ENCODE results near the gene OR2A25.

The OR2A25 gene

GRCh38 chr7:144063710-144064109 lies 5.9 kb upstream of the OR2A25 start:
- no peak overlapping the region for H3K27ac ChIP-seq
- no peak overlapping the region for H3K4me3 ChIP-seq

GRCh38 chr7:144069953-144070352 lies 342 bp downstream of the OR2A25 start:
- no peak overlapping the region for H3K4me3 ChIP-seq
- no peak overlapping the region for H3K27ac ChIP-seq

- Histone ChIP-seq H3K27ac (no peak overlapping the region), H3K4me3 (no peak overlapping the region)
Measured at GRCh38 chr7:144074374-144074773, 4.8 kb downstream of the OR2A25 start.

GRCh38 chr7:144085978-144086377 lies 16.4 kb downstream of the OR2A25 start, which contains the start of gene OR2A12:
TSS of gene OR2A12 (plus strand) at chr7:144086278. CDS start at chr7:144095108, 8,830 bp downstream.
- no peak within 1 kb of the TSS for H3K4me3 ChIP-seq
- no peak within 1 kb of the TSS for H3K27ac ChIP-seq

- Histone ChIP-seq H3K4me3 (no peak overlapping the region), H3K27ac (no peak overlapping the region)
Measured at GRCh38 chr7:144086730-144087129, 17.1 kb downstream of the OR2A25 start.

- Histone ChIP-seq H3K27ac (no peak overlapping the region), H3K4me3 (no peak overlapping the region)
Measured at GRCh38 chr7:144087230-144087629, 17.6 kb downstream of the OR2A25 start.

GRCh38 chr7:144090667-144091066 lies 21.1 kb downstream of the OR2A25 start:
- Histone ChIP-seq H3K27ac (no peak overlapping the region), H3K4me3 (no peak overlapping the region)

- H3K4me3 ChIP-seq, result no peak overlapping the region
- H3K27ac ChIP-seq, result no peak overlapping the region
Measured at GRCh38 chr7:144098776-144099175, 29.2 kb downstream of the OR2A25 start.

GRCh38 chr7:144100607-144101006 lies 31.0 kb downstream of the OR2A25 start:
- Histone ChIP-seq H3K4me3 (no peak overlapping the region), H3K27ac (no peak overlapping the region)

GRCh38 chr7:144102041-144102440 lies 32.4 kb downstream of the OR2A25 start:
- Histone ChIP-seq H3K4me3 (no peak overlapping the region), H3K27ac (no peak overlapping the region)

GRCh38 chr7:144105211-144105610 lies 35.6 kb downstream of the OR2A25 start:
- no peak overlapping the region for H3K4me3 ChIP-seq
- H3K27ac ChIP-seq, result no peak overlapping the region

- Histone ChIP-seq H3K27ac (no peak within 1 kb of the TSS), H3K4me3 (no peak within 1 kb of the TSS)
Measured at GRCh38 chr7:144109283-144109682, 39.7 kb downstream of the OR2A25 start, which contains the start of gene OR2A2. TSS of gene OR2A2 (plus strand) at chr7:144109583. CDS start at chr7:144109583, 0 bp downstream.

GRCh38 chr7:144110272-144110671 lies 40.7 kb downstream of the OR2A25 start:
- Histone ChIP-seq H3K4me3 (no peak overlapping the region), H3K27ac (no peak overlapping the region)

GRCh38 chr7:144113651-144114050 lies 44.0 kb downstream of the OR2A25 start:
- H3K27ac ChIP-seq, result no peak overlapping the region

GRCh38 chr7:144118341-144118740 lies 48.7 kb downstream of the OR2A25 start:
- Histone ChIP-seq H3K27ac (no peak overlapping the region), H3K4me3 (no peak overlapping the region)

More at GRCh38 chr7:144113651-144114050, 44.0 kb downstream of the OR2A25 start:
- no peak overlapping the region for H3K4me3 ChIP-seq

GRCh38 chr7:144122876-144123275 lies 53.3 kb downstream of the OR2A25 start, which contains the start of gene OR2A14:
TSS of gene OR2A14 (plus strand) at chr7:144123176. CDS start at chr7:144129113, 5,937 bp downstream.
- Histone ChIP-seq H3K4me3 (no peak within 1 kb of the TSS), H3K27ac (no peak within 1 kb of the TSS)
